ENCODE results near the gene CSTB.

Gene CSTB

GRCh38 chr21:43767498-43767983 lies 8.6 kb downstream of the CSTB start:
- no peak for DNase-seq (ENCODE audit: low read depth)
- TF ChIP-seq CTCF (conservative IDR thresholded peaks at IDR 0.05; ENCODE audit: low read depth, low read length), result no peak

GRCh38 chr21:43766734-43767497 lies 9.2 kb downstream of the CSTB start:
- no peak overlapping the region for H3K4me3 ChIP-seq (ENCODE audit: low read length)
- DNase-seq (ENCODE audit: low read depth), result no peak
- TF ChIP-seq CTCF (conservative IDR thresholded peaks at IDR 0.05; ENCODE audit: low read depth, low read length), result no peak

More at GRCh38 chr21:43767498-43767983, 8.6 kb downstream of the CSTB start:
- no peak overlapping the region for H3K4me3 ChIP-seq (ENCODE audit: low read length)

- H3K4me3 ChIP-seq (ENCODE audit: low read length), result no peak overlapping the region
- no peak for TF ChIP-seq CTCF (conservative IDR thresholded peaks at IDR 0.05; ENCODE audit: low read depth, low read length)
- no peak for DNase-seq (ENCODE audit: low read depth)
These were observed 11.3 kb downstream of the CSTB start for GRCh38 chr21:43764576-43765495.

- no peak for DNase-seq (ENCODE audit: low read depth)
- no peak for TF ChIP-seq CTCF (conservative IDR thresholded peaks at IDR 0.05; ENCODE audit: low read depth, low read length)
- H3K4me3 ChIP-seq (ENCODE audit: low read length), result no peak overlapping the region
These were observed 12.1 kb downstream of the CSTB start for GRCh38 chr21:43763901-43764523.

GRCh38 chr21:43762303-43763128 lies 13.6 kb downstream of the CSTB start:
- DNase-seq (ENCODE audit: low read depth), result no peak
- no peak for TF ChIP-seq CTCF (conservative IDR thresholded peaks at IDR 0.05; ENCODE audit: low read depth, low read length)

GRCh38 chr21:43761886-43762285 lies 14.2 kb downstream of the CSTB start:
- no peak for DNase-seq (ENCODE audit: low read depth)
- TF ChIP-seq CTCF (conservative IDR thresholded peaks at IDR 0.05; ENCODE audit: low read depth, low read length), result no peak
- H3K4me3 ChIP-seq (ENCODE audit: low read length), result no peak overlapping the region

More at GRCh38 chr21:43762303-43763128, 13.6 kb downstream of the CSTB start:
- no peak overlapping the region for H3K4me3 ChIP-seq (ENCODE audit: low read length)

Data from retinal pigment epithelial cell (primary cell).